HepG2 (cell line): ENCODE data around the gene BCL11B. TPM values are rescaled to one million over a fixed set of nuclear protein-coding genes. Genes with fewer than 3 reads are reported as not detected.

ENCODE experiments used
- ATAC-seq: fragments of 200-7000 bp; cut with Tn5 transposase; 3 replicates; pipeline ENCODE4 v1.9.1; 2020; ENCODE audit warnings: mild to moderate bottlenecking, moderate library complexity
- BruUV-seq: library from RNA; stranded (reverse); fragments of 400-500 nt; replicated peaks from 2 replicates; lab custom pipeline; 2021; lab: Mats Ljungman, UMichigan
- CTCF ChIA-PET: fragments of 300-600 bp; formaldehyde crosslinking; extraction: SDS; loops from one replicate; lab custom pipeline; 2021; ENCODE audit warnings: low total read pairs, inconsistent platforms, low intra/inter-chr PET ratio; lab: Yijun Ruan, JAX
- POLR2A ChIA-PET: fragments of 350-600 bp; sonication (Branson Sonifier 250); formaldehyde crosslinking; loops from one replicate; lab custom pipeline; 2020; ENCODE audit warnings: antibody characterized with exemption, inconsistent platforms; lab: Yijun Ruan, JAX
- DNase-seq: peaks from one replicate; pipeline ENCODE4 v3.0.0-alpha.2; 2015; ENCODE audit warnings: low spot score
- FAIRE-seq: peaks from 3 replicates; lab custom pipeline; 2011; peaks lifted over from hg19 to GRCh38; lab: Jason Lieb, UNC
- H2AFZ ChIP-seq: one replicate; pipeline ENCODE4 v1.6.1; 2011; ENCODE audit warnings: low read length, inconsistent platforms
- H3K27ac ChIP-seq: fragments of 300-600 bp; 3 replicates; pipeline ENCODE4 v1.8.0; 2011; ENCODE audit warnings: mixed run types, mild to moderate bottlenecking, mixed read lengths, low read length, inconsistent platforms; ENCODE audit not compliant: insufficient read depth; ENCODE audit errors: extremely low read length
- H3K27me3 ChIP-seq, 2 experiments: fragments of 200-600 bp in 1 of 2; 2 replicates in 1 of 2; 3 replicates in 1 of 2; pipeline versions ENCODE4 v1.6.0 to v1.8.0; 2011; ENCODE audit warnings: low read length in 2 of 2, mild to moderate bottlenecking in 2 of 2, moderate library complexity in 2 of 2, inconsistent platforms in 1 of 2; ENCODE audit not compliant: insufficient read depth in 2 of 2, control insufficient read depth in 1 of 2
- H3K36me3 ChIP-seq, 2 experiments: fragments of 200-600 bp in 1 of 2; replicated peaks in 1 of 2; 2 replicates in 1 of 2; 3 replicates in 1 of 2; pipeline versions ENCODE4 v1.5.1 to v1.8.0; 2011; ENCODE audit warnings: low read length in 2 of 2, inconsistent platforms in 1 of 2; ENCODE audit not compliant: insufficient read depth in 2 of 2, control insufficient read depth in 1 of 2
- H3K4me1 ChIP-seq: 2 replicates; pipeline ENCODE4 v1.5.1; 2012; ENCODE audit warnings: low read length, inconsistent platforms; ENCODE audit not compliant: insufficient read depth
- H3K4me2 ChIP-seq: 2 replicates; pipeline ENCODE4 v1.6.0; 2011; ENCODE audit warnings: low read depth, low read length, inconsistent platforms
- H3K4me3 ChIP-seq, 3 experiments: fragments of 200-600 bp in 1 of 3; sonication (generic), shearing (Covaris generic) in 1 of 3; replicated peaks in 1 of 3; 2 replicates each; pipeline ENCODE4 v1.5.1; 2011 to 2016; ENCODE audit warnings: low read length in 3 of 3, inconsistent platforms in 2 of 3, low read depth in 2 of 3, mild to moderate bottlenecking in 2 of 3, control low read depth in 1 of 3, mixed read lengths in 1 of 3; ENCODE audit not compliant: insufficient read depth in 1 of 3
- H3K79me2 ChIP-seq: one replicate; pipeline ENCODE4 v1.6.1; 2011; ENCODE audit warnings: low read length, inconsistent platforms; ENCODE audit not compliant: insufficient read depth
- H3K9ac ChIP-seq: 2 replicates; pipeline ENCODE4 v1.6.0; 2011; ENCODE audit warnings: mild to moderate bottlenecking, low read depth, low read length, inconsistent platforms; ENCODE audit not compliant: insufficient read depth
- H3K9me3 ChIP-seq: 2 replicates; pipeline ENCODE4 v1.5.1; 2012; ENCODE audit warnings: mild to moderate bottlenecking, low read length
- H4K20me1 ChIP-seq: 2 replicates; pipeline ENCODE4 v1.6.0; 2011; ENCODE audit warnings: inconsistent platforms, mild to moderate bottlenecking, low read length, moderate library complexity; ENCODE audit not compliant: insufficient read depth
- ARHGAP35 ChIP-seq: sonication (generic); formaldehyde crosslinking; IDR thresholded peaks from 2 replicates; pipeline ENCODE4 v1.9.0; 2022; ENCODE audit warnings: mild to moderate bottlenecking, inconsistent platforms, moderate library complexity, missing genetic modification reagents, borderline replicate concordance
- FOXJ3 ChIP-seq: sonication (generic); formaldehyde crosslinking; IDR thresholded peaks from 2 replicates; pipeline ENCODE4 v1.4.0; 2020; ENCODE audit warnings: missing genetic modification reagents, mild to moderate bottlenecking, borderline replicate concordance
- GATAD2A ChIP-seq: IDR thresholded peaks from 2 replicates; pipeline ENCODE4 v1.6.1; 2016
- RXRA ChIP-seq: sonication (generic); formaldehyde crosslinking; IDR thresholded peaks from 2 replicates; pipeline ENCODE4 v1.5.1; 2020; ENCODE audit warnings: missing genetic modification reagents
- SMARCE1 ChIP-seq: fragments of 450-650 bp; IDR thresholded peaks from 2 replicates; pipeline ENCODE4 v1.6.1; 2017; ENCODE audit warnings: borderline replicate concordance
- ZFP82 ChIP-seq: sonication (generic); formaldehyde crosslinking; IDR thresholded peaks from 2 replicates; pipeline ENCODE4 v1.5.1; 2020; ENCODE audit warnings: mild to moderate bottlenecking, missing genetic modification reagents, borderline replicate concordance
- ZMYM4 ChIP-seq: sonication (generic); formaldehyde crosslinking; IDR thresholded peaks from 2 replicates; pipeline ENCODE4 v1.8.1; 2023; ENCODE audit warnings: mild to moderate bottlenecking, missing genetic modification reagents
- ZNF468 ChIP-seq: sonication (generic); formaldehyde crosslinking; IDR thresholded peaks from 2 replicates; pipeline ENCODE4 v1.8.0; 2022; ENCODE audit warnings: mild to moderate bottlenecking, moderate library complexity, missing genetic modification reagents
- WGBS: methylation state at CpG from one replicate; pipeline ENCODE4 v1.1.6; 2017; ENCODE audit warnings: low lambda C conversion rate; 5-methylcytosine and 5-hydroxymethylcytosine counted together
- in situ Hi-C: cut with HindIII; loops from 2 replicates; pipeline ENCODE4 v1.10.0; 2017; ENCODE audit warnings: low pct_unique_long_range_greater_than_20kb; ENCODE audit not compliant: extremely low pct_ligation_motif_present
- intact Hi-C: fragments of 100-400 bp; cut with micrococcal nuclease; formaldehyde crosslinking; loops from one replicate; pipeline ENCODE4 v1.10.0; 2022; ENCODE audit not compliant: unreplicated experiment
- polyA plus RNA-seq, 8 experiments: library from polyadenylated mRNA; depleted of rRNA in 3 of 8; stranded (reverse) in 7 of 8; unstranded in 1 of 8; fragments of >200 nt; fragmentation: Illumina TruSeq in 4 of 8; extraction: Trizol in 4 of 8; gene quantifications; 2 replicates each; pipeline versions ENCODE4 v1.2.1 to v1.2.3, GENCODE V29; 2011 to 2016; ENCODE audit warnings: low read depth in 4 of 8, missing spikeins in 1 of 8, mixed read lengths in 1 of 8; ENCODE audit not compliant: insufficient read depth in 1 of 8
- total RNA-seq, 5 experiments: library from RNA; depleted of rRNA; stranded (reverse); fragments of >200 nt; fragmentation: Illumina TruSeq; extraction: Trizol; gene quantifications; 2 replicates each; pipeline ENCODE4 v1.2.3, GENCODE V29; 2016; ENCODE audit warnings: low read depth in 1 of 5
- TF ChIP-seq, protein P1 (sequence below): sonication (generic); formaldehyde crosslinking; IDR thresholded peaks from 2 replicates; pipeline ENCODE4 v1.4.0; 2020; ENCODE audit warnings: mild to moderate bottlenecking, missing genetic modification reagents
- TF ChIP-seq, protein P2 (sequence below): sonication (generic); formaldehyde crosslinking; IDR thresholded peaks from 2 replicates; pipeline ENCODE4 v1.5.1; 2020; ENCODE audit warnings: missing genetic modification reagents, mild to moderate bottlenecking, borderline replicate concordance
- TF ChIP-seq, protein P3 (sequence below): sonication (generic); formaldehyde crosslinking; IDR thresholded peaks from 2 replicates; pipeline ENCODE4 v1.5.1; 2020; ENCODE audit warnings: mild to moderate bottlenecking, missing genetic modification reagents, moderate library complexity
- TF ChIP-seq, protein P4 (sequence below): sonication (generic); formaldehyde crosslinking; IDR thresholded peaks from 2 replicates; pipeline ENCODE4 v1.8.0; 2022; ENCODE audit warnings: missing genetic modification reagents, mild to moderate bottlenecking, moderate library complexity, borderline replicate concordance

Gene BCL11B
- total and polyA plus RNA-seq, 2 of the 13 experiments (the other 11 are each of a cell fraction or from before 2014, with no cell fraction given): not detected

DNA sequence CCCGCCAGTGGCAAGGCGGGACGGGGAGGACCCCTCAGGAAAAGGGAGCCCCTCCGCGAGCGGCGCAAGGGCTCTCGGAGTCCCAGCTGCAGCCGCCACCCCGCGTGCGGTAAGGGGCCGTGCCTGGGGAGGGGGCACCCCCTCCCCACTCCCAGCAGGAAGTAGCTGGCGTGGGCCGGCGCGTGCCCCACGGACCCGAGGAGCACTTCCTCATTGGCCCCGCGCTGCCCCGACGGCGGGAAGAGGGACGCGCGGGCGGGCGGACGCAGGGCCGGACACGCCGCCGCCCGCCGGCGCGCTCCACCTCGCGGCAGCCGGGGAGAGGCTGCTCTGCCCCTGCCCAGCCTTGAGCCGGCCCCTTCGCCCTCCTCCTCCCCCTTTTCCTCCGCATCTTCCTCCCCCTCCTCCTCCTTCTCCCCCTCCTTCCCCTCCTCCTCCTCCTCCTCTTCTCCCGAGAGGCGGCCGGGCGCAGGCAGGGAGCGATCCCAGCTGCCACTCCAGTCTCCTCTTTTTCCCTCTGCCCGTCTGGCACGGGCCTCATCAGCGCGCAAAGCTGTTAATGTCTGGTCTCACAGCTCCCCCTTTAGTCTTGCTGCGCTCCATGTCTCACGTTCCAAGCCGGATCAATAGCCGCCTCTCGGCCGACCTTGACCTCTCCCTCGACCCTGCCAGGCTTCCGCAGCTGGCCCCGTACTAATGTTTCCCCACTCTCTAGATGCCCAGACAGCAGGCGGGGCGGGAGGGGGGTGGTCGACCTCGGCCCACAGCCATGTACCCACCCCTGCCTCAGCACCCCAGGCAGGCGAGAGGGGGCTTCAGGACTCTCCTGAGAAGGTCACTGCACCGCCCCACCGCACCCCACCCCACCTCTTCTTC is 2.6 kb upstream of the BCL11B start:
- intact Hi-C loops: loop anchor here (5.0 kb wide), 1 partner anchor 43 kb away; no protein-coding TSS in a partner anchor
- TF ChIP-seq, protein P1, sequence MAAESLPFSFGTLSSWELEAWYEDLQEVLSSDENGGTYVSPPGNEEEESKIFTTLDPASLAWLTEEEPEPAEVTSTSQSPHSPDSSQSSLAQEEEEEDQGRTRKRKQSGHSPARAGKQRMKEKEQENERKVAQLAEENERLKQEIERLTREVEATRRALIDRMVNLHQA (CRISPR knock-in tag): no peak
- no peak for TF ChIP-seq ZNF468 (CRISPR knock-in tag)
- no peak for TF ChIP-seq ARHGAP35
- TF ChIP-seq, protein P2, sequence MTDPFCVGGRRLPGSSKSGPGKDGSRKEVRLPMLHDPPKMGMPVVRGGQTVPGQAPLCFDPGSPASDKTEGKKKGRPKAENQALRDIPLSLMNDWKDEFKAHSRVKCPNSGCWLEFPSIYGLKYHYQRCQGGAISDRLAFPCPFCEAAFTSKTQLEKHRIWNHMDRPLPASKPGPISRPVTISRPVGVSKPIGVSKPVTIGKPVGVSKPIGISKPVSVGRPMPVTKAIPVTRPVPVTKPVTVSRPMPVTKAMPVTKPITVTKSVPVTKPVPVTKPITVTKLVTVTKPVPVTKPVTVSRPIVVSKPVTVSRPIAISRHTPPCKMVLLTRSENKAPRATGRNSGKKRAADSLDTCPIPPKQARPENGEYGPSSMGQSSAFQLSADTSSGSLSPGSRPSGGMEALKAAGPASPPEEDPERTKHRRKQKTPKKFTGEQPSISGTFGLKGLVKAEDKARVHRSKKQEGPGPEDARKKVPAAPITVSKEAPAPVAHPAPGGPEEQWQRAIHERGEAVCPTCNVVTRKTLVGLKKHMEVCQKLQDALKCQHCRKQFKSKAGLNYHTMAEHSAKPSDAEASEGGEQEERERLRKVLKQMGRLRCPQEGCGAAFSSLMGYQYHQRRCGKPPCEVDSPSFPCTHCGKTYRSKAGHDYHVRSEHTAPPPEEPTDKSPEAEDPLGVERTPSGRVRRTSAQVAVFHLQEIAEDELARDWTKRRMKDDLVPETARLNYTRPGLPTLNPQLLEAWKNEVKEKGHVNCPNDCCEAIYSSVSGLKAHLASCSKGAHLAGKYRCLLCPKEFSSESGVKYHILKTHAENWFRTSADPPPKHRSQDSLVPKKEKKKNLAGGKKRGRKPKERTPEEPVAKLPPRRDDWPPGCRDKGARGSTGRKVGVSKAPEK (CRISPR knock-in tag): peak; percentile 66; the same call in 1 of the 2 replicates
- TF ChIP-seq, protein P3, sequence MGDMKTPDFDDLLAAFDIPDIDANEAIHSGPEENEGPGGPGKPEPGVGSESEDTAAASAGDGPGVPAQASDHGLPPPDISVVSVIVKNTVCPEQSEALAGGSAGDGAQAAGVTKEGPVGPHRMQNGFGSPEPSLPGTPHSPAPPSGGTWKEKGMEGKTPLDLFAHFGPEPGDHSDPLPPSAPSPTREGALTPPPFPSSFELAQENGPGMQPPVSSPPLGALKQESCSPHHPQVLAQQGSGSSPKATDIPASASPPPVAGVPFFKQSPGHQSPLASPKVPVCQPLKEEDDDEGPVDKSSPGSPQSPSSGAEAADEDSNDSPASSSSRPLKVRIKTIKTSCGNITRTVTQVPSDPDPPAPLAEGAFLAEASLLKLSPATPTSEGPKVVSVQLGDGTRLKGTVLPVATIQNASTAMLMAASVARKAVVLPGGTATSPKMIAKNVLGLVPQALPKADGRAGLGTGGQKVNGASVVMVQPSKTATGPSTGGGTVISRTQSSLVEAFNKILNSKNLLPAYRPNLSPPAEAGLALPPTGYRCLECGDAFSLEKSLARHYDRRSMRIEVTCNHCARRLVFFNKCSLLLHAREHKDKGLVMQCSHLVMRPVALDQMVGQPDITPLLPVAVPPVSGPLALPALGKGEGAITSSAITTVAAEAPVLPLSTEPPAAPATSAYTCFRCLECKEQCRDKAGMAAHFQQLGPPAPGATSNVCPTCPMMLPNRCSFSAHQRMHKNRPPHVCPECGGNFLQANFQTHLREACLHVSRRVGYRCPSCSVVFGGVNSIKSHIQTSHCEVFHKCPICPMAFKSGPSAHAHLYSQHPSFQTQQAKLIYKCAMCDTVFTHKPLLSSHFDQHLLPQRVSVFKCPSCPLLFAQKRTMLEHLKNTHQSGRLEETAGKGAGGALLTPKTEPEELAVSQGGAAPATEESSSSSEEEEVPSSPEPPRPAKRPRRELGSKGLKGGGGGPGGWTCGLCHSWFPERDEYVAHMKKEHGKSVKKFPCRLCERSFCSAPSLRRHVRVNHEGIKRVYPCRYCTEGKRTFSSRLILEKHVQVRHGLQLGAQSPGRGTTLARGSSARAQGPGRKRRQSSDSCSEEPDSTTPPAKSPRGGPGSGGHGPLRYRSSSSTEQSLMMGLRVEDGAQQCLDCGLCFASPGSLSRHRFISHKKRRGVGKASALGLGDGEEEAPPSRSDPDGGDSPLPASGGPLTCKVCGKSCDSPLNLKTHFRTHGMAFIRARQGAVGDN: peak; percentile 42; the same call in 1 of the 2 replicates
- TF ChIP-seq, protein P4, sequence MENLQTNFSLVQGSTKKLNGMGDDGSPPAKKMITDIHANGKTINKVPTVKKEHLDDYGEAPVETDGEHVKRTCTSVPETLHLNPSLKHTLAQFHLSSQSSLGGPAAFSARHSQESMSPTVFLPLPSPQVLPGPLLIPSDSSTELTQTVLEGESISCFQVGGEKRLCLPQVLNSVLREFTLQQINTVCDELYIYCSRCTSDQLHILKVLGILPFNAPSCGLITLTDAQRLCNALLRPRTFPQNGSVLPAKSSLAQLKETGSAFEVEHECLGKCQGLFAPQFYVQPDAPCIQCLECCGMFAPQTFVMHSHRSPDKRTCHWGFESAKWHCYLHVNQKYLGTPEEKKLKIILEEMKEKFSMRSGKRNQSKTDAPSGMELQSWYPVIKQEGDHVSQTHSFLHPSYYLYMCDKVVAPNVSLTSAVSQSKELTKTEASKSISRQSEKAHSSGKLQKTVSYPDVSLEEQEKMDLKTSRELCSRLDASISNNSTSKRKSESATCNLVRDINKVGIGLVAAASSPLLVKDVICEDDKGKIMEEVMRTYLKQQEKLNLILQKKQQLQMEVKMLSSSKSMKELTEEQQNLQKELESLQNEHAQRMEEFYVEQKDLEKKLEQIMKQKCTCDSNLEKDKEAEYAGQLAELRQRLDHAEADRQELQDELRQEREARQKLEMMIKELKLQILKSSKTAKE (CRISPR knock-in tag): peak; percentile 89
- peak; percentile 39 for TF ChIP-seq ZMYM4 (CRISPR knock-in tag)
- no peak for TF ChIP-seq FOXJ3
- TF ChIP-seq GATAD2A (CRISPR knock-in tag): peak; percentile 60
- TF ChIP-seq ZFP82 (CRISPR knock-in tag): peak; percentile 48; the same call in 1 of the 2 replicates
- TF ChIP-seq RXRA (CRISPR knock-in tag): peak; percentile 96
- no peak for TF ChIP-seq SMARCE1

More for the DNA sequence above, 2.6 kb upstream of the BCL11B start:
- CTCF ChIA-PET: no interaction called here
- H3K4me3 ChIP-seq: peak overlapping the region; percentile 34 to 63 (median 44); a peak in 5 of 6 replicates
- H3K79me2 ChIP-seq: no peaks in the 10 kb centered on the region
- peaks cover 36% of the 10 kb centered on the region for H3K4me1 ChIP-seq
- H4K20me1 ChIP-seq: no peaks in the 10 kb centered on the region
- DNase-seq (peak; percentile 77), ATAC-seq (peak; percentile 83), FAIRE-seq (no peak)
- H3K4me2 ChIP-seq: peak overlapping the region; percentile 80
- POLR2A ChIA-PET: interaction anchor here (0.6 to 0.9 kb wide), 3 partner anchors 9 to 110 kb away, joined by 3 to 4 read pairs (median 4); no protein-coding TSS in a partner anchor
- H2AFZ ChIP-seq: no peak overlapping the region
- in situ Hi-C loops: loop anchor here (25.0 kb wide), 2 partner anchors 1137 to 1287 kb away; no protein-coding TSS in a partner anchor
- 2% methylated on average over 28 of the region's 69 CpGs for WGBS
- H3K36me3 ChIP-seq: no peaks in the 10 kb centered on the region
- BruUV-seq: no TSS peak
- no peaks in the 10 kb centered on the region for H3K9me3 ChIP-seq
- H3K9ac ChIP-seq: no peak overlapping the region
- H3K27ac ChIP-seq: no peak overlapping the region
- H3K27me3 ChIP-seq: peaks cover 3 to 36% of the 10 kb centered on the region in 2 experiments; a peak in 4 of 5 replicates
